NCI-H1048 (cell line): ENCODE measurements around the gene PPOX.
A peak's percentile ranks its signal among the peaks of the same experiment; 100 is the strongest.

Experiments
- DNase-seq: peaks from one replicate; lab custom pipeline; 2025; lab: John Stamatoyannopoulos, UW

PPOX gene

DNA sequence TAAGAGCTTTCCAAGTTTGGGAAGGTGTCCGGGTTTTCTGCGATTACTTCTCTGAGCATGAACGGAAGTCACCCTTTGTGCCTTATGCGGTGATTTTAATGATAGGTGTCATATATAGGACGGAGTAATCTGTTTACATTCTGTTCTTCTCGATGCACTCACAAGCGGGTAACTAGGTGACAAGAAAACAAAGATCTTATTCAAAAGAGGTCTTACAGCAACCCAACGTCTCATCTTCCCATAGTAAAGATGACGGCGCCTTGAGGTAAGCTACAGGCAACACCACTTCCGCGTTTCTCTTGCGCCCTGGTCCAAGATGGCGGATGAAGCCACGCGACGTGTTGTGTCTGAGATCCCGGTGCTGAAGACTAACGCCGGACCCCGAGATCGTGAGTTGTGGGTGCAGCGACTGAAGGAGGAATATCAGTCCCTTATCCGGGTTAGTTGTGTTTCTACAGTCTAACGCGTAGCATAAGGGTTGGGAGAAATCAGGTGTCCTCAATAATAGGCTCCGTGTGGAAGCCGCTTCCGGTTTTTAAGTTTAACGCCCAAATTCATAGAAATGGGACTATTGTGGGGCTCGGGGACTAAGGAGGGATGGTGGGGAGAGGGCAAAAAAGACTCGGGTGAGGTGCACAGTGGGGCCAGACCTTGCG is 12.4 kb upstream of the PPOX start, which contains the start of gene UFC1:
Gene UFC1, plus strand, starts transcription at position 297 of the 656 bp plus-strand sequence. Its CDS starts 20 bp downstream, at position 317.
- peak; percentile 94 for DNase-seq

DNA sequence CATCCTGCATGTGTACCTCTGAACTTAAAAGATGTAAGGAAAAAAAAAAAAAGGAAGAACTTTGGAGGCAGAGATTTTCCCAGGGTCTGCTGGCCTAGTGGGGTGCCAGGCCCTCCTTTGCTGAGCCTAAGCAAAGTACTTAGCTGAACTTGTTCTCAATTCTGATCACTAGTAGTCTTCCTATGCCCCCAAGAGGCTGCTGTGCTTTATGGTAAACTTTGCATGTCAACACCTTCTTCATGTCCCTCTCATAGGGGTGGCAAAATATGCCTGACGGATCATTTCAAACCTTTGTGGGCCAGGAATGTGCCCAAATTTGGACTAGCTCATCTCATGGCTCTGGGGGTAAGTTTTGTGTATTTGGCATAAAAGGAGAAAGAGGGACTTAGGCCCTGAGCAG is 8.4 kb upstream of the PPOX start:
- no peak for DNase-seq

DNA sequence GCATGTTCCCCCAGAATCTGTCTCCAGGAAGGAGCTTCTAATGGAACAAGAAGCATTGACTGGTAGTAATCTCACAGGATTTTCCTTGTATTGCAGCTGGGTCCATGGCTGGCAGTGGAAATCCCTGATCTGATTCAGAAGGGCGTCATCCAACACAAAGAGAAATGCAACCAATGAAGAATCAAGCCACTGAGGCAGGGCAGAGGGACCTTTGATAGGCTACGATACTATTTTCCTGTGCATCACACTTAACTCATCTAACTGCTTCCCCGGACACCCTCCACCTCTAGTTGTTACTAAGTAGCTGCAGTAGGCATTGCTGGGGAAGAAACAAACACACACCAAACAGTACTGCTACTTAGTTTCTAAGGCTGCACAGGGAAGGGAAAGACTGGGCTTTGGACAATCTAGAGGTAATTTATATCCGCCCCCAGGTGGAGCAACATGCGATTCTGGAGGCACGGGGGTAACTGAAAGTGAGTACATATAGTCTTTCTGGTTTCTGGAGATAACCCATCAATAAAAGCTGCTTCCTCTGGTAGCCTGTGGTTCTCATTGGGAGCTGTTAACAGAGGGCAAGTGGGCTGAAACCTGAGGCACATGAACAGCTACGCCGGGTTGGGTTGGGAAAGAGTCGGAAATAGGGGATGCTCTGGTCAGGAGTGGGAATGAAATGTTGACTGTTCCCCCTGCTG is 7.8 kb upstream of the PPOX start:
- no peak for DNase-seq

- DNase-seq, result peak; percentile 85
These were observed 6.9 kb upstream of the PPOX start, which contains the start of gene USP21 for GRCh38 chr1:161159087-161159912. TSS of gene USP21 (plus strand) at chr1:161159500. CDS start at chr1:161160641, 1,141 bp downstream.

DNA sequence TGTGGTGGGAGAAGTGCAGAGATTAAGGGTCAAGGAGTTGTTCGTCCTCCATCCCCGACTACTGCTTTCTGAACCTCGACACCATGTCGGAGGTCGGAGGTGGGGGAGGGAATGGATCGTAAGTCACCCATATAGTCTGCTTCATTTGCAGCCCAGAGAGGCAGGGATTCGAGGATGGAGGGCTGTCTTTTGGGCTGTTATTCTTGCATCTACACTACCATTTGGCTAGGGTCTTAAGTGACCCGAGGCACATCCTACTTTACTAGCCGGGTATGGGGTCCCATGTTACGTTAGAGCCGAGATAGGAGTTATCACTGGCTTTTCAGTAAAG is 6.3 kb upstream of the PPOX start:
- no peak for DNase-seq

DNA sequence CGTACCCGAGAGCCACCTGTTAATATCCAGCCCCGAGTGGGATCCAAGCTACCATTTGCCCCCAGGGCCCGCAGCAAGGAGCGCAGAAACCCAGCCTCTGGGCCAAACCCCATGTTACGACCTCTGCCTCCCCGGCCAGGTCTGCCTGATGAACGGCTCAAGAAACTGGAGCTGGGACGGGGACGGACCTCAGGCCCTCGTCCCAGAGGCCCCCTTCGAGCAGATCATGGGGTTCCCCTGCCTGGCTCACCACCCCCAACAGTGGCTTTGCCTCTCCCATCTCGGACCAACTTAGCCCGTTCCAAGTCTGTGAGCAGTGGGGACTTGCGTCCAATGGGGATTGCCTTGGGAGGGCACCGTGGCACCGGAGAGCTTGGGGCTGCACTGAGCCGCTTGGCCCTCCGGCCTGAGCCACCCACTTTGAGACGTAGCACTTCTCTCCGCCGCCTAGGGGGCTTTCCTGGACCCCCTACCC is 5.5 kb upstream of the PPOX start:
- DNase-seq, result no peak

- DNase-seq, result no peak
These were observed 4.6 kb upstream of the PPOX start for GRCh38 chr1:161161652-161162051.

DNA sequence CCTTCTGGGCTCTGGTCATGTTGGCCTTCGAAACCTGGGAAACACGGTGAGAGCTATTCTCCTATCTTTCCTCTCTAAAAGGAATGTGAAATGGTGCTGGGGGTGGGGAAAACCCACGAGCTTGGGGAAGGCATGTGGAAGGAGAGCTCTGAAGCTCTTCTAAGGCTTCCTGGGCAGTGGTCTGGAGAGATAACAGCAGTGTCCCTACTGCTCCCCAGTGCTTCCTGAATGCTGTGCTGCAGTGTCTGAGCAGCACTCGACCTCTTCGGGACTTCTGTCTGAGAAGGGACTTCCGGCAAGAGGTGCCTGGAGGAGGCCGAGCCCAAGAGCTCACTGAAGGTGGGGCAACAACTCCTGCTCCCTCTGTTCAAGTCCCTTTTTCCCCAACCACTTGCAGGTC is 4.2 kb upstream of the PPOX start:
- DNase-seq, result no peak

DNA sequence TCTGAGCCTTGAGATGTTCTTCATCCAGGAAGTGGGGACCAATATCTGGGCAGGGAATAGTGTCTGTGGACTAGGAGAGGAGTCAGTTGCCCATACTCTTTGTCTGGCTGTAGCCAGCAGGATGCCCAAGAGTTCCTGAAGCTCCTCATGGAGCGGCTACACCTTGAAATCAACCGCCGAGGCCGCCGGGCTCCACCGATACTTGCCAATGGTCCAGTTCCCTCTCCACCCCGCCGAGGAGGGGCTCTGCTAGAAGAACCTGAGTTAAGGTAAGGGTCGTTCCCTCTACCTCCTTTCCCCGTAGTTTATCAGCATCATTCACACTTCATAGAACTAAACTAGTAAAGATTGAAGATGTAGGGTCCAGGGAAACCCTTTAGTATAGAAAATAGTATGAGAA is 3.4 kb upstream of the PPOX start:
- DNase-seq, result no peak

- DNase-seq, result no peak
These were observed 2.4 kb upstream of the PPOX start for GRCh38 chr1:161163793-161164192.

GRCh38 chr1:161164901-161165610 is 1.2 kb upstream of the PPOX start:
- no peak for DNase-seq

- no peak for DNase-seq
These were observed 683 bp downstream of the PPOX start for GRCh38 chr1:161166669-161167548.

DNA sequence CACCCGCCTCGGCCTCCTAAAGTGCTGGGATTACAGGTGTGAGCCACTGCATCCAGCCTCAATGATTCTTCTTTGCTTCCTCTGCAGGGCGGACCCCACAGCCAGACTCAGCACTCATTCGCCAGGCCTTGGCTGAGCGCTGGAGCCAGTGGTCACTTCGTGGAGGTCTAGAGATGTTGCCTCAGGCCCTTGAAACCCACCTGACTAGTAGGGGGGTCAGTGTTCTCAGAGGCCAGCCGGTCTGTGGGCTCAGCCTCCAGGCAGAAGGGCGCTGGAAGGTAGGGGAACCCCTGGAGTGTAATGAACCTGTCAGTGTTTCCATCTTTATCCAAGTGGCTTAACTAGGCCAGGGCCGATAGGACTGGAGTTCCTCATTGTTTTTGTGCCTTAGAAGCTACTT is 2.7 kb downstream of the PPOX start:
- DNase-seq, result no peak

DNA sequence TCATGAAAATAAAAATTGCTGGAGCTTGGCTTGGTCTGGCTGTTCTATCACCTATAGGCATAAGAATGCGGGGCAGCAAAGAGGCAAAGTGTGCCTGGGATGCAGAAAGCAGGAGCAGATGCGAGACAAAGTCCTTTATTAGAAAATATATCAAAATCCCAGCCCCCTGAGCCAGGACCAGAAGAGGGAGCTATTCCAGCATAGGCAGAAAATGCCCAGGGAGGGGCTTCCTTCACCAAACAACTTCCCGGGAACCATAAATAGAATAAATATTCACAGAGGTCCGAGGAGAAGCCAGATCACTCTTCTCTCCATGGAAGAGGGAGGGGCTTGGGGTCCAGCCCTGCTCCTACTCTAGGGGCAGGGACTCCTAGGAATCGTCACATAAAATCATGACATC is 5.0 kb downstream of the PPOX start:
- DNase-seq, result no peak

DNA sequence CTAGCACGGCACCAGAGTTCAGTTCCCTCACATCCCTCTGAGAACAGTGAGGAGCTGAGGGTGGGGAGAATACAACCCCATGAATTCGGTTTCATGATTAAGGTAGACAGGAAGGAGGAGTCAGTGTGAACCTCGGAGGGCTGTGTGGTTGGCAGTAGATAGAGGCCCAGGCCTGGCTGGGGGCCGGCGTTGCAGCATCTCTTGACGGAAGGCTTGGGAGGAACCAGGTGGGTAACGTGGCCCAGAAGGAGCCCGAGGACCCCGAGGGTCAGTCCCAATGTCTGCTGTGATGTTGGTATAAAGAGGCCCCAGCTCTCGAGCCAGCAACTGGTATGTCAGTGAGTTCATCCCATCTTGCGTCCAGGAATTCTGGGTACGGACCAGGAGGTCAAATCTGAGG is 5.5 kb downstream of the PPOX start:
- DNase-seq, result no peak

DNA sequence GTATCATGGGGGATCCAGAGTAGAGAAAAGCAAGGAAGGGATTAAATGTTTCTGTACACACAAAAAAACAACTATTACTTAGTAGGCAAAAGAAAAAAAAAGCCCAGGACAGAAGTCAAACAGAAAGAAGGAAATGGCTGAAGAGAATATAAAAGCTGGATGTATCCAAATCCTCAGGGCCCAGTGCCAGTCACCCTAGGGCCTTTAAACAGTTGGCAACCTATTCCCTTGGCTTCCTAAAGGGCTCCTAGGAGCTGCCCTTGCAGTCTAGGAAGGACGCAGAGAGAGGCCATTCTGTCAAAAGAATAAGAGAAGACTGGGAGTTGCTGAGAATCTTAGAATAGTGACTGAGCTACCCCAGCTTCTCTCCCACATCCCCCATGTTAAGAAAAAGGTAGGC is 6.1 kb downstream of the PPOX start:
- DNase-seq, result no peak

GRCh38 chr1:161172776-161173376 is 6.7 kb downstream of the PPOX start:
- DNase-seq, result no peak

DNA sequence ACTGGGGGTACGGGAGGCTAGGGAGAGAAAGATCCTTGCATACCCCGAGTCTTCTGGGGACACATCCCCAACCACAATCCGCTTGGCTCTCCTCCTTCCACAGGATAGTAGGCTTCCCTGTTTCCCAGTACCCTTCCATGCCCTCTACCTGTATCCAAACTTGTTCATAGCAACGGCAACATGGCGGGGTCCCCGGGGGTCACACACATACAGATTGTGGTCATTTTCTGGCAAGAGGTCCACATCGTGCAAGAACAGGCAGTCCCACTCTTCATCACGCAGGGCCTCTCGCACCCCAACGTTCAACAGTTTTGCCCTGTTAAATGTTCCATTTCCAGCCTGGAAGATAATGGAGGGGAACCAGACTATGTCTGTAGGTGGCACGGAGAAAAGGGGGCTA is 7.5 kb downstream of the PPOX start:
- DNase-seq, result no peak

GRCh38 chr1:161174911-161175310 is 8.7 kb downstream of the PPOX start:
- no peak for DNase-seq

DNA sequence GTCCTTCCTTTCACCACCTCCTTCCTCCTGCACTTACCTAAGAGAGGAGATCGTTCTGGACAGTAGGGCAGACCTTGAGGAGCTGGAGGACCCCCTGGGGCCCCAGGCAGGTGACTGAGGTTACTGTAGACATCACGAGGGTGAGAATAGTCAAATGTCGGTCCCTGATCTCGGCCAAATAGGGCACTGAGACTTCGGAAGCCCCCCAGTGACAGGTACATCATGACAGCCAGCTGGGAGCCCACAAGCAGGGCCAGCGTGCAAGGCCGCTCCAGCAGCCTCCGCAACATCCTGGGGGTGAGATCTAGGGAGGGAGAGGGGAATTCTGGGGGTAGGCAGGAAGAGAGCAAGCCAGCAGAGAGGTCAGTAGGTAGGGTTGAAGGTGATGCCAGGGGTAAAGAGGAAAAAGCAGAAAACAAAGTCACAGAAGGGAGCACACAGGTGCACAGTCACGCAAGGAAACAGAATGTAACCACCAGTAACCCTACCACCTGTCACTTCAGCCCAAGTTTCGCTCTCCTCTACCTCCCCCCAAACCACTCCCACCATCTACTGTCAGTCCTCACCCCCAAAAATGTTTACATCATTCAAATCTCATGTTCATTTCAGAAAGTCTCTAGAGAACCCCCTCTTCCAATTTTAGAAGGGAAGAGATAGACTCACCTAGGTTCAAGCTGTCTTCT is 9.7 kb downstream of the PPOX start:
- DNase-seq, result no peak
